Measurements from ENCODE around the gene PRG3. TPM values are rescaled to one million over a fixed set of nuclear protein-coding genes. Genes with fewer than 3 reads are reported as not detected.
"Not testable (repeated sequence)": the region's sequence is repeated elsewhere in the genome, so short reads cannot be mapped to it uniquely, and the experiment has no call there.

The PRG3 gene
- total RNA-seq, 1 donor from 2014 or later: not detected

DNA sequence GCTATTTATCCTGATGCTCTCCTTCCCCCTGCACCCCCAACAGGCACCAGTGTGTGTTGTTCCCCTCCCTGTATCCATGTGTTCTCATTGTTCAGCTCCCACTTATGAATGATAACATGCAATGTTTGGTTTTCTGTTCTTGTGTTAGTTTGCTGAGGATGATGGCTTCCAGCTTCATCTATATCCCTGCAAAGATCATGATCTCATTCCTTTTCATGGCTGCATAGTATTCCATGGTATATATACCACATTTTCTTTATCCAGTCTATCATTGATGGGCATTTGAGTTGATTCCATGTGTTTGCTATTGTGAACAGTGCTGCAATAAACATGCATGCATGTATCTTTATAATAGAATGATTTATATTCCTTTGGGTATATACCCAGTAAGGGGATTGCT is 19.5 kb downstream of the PRG3 start:
- DNase-seq (ENCODE audit: extremely low read depth, low read depth, low spot score): not testable (repeated sequence)

DNA sequence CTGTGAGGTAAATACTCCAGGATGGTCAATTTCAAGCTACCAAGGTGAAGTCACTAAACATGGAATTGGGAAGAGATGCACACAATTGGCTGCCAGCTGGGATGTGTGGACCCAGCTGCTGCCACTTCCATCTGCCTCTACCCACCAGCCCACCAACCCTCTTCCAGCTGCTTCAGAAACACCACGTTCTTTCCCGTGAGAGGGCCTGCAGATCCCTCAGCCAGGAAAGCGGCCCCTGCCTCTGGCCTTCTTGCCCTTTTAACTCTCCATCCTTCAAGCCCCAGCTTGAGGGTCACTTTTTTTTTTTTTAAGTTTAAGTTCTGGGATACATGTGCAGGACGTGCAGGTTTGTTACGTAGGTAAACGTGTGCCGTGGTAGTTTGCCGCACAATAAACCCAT is 20.0 kb downstream of the PRG3 start:
- no peak for DNase-seq (ENCODE audit: extremely low read depth, low read depth, low spot score)

DNA sequence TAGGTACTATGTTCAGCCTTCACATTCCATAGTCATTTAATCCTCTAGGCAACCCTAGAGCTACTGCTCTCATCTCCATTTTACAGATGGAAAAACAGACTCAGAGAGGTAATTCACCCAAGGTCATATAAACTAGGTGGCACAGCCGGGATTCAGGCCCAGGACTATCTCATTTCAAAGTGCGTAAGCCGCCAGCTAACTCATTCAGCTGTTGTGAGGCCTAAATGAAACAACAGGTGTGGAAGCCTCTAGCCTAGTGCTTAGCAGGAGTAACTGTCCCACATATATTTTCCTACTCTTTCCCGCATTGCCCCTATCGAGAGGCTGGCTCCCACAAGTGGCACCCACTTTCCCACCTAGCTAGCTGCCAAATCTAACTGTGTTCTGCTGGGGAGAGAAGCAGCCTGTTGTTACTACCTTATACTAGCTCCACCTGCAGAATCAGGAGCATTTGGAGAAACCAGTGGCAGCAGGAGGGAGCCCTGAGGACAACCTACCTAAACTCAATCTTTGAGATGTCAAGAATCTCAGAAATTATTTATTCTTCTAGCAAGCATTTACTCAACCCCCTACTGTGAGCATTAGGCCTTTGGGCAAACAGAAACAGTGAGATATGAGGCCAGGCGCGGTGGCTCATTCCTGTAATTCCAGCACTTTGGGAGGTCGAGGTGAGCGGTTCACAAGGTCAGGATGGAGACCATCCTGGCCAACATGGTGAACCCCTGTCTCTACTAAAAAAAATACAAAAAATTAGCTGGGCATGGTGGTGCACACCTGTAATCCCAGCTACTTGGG is 20.9 kb downstream of the PRG3 start:
- no peak for DNase-seq (ENCODE audit: extremely low read depth, low read depth, low spot score)

DNA sequence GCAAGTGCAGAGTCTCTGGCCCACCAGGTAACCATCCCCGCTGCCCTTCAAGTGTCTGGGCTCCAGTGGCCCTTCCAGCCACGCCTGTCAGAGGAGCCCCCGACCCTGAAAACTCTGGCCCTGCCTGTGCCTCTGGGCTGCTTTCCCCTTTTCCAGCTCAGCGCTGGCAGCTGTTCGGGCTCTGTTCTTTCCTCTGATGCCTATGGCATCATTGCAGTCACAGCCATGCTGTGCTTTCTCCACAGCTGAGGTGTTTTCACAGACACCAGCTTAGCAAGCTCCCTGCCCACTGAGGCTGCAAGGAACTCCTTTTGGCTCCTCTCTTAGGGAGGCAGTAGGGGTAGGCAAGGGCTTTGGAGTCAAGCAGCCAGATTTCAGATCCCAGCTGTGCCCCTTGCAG is 21.6 kb downstream of the PRG3 start:
- no peak for DNase-seq (ENCODE audit: extremely low read depth, low read depth, low spot score)

DNA sequence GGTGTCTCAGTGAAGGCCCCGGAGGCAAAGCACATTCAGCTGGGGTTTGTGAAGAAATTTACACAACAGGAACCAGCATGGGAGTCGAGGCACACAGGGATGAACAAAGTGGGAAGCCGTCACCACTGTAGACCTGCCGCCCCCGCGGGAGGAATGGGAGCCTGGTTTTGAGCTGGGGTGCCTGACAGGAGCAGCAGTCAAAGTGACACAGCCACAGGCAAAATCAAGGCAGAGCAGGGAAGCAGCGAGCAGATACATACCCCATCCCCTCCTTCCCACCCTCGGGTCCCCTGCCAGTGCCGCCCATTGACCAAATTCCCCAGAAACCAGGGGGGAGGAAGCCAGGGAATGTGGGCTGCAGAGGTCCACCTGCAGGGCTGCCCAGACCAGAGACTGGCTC is 22.0 kb downstream of the PRG3 start:
- DNase-seq (ENCODE audit: extremely low read depth, low read depth, low spot score): no peak

DNA sequence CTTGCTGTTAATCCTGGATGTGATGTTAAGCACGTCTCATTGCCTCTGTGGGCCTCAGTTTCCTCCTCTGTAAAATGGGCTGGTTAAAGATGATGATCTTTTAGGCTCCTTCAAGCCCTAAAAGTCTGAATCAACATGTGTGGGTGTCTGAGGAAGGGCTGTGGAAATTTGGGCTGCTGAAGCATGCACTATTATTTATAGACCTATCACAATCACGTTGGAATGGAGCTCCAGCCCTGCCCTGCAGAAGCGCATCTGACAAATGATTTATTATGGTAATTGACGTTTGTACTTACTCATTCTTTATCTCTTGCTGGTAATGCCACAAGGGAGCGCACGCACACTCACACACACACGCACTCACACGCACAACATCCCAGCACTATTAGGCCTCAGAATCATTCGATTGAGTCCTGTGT is 22.4 kb downstream of the PRG3 start:
- DNase-seq (ENCODE audit: extremely low read depth, low read depth, low spot score): no peak

DNA sequence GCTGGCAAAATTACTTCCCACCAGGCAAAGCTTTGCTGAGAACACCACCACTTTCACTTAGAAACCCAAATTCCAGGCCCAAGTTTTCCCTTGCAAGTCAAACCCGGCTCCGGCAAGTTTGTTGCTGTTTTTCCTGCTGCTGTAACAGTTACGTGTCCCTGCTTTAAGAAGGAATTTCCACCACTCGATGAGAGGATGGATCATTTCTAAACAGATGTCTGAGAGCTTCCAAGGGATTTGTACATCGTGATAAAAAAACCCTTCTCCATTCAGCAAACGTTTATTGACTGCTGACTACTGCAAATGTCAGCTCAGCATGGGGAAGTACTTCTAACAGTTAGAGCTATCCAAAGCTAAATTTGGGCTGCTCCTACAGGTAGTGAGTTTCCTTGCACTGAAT is 23.1 kb downstream of the PRG3 start:
- DNase-seq (ENCODE audit: extremely low read depth, low read depth, low spot score): no peak

DNA sequence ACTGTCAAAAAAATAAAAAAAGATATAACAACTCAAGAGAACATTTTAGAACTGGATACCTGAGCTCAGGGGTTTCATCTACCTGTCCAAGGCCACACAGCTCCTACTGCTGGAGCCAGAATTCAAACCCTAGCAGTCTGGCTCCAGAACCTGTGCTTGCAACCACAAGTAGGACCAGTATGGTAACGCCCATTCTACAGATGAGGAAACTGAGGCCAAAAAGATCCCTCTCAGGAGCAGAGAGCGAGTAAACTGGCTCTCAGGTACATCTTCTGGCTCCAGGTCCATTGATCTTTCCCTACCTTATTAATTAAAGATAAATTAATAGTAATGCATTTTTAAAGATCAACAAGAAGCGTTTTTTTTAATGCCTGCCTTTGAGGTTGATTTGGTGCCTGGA is 23.6 kb downstream of the PRG3 start:
- no peak for DNase-seq (ENCODE audit: extremely low read depth, low read depth, low spot score)

DNA sequence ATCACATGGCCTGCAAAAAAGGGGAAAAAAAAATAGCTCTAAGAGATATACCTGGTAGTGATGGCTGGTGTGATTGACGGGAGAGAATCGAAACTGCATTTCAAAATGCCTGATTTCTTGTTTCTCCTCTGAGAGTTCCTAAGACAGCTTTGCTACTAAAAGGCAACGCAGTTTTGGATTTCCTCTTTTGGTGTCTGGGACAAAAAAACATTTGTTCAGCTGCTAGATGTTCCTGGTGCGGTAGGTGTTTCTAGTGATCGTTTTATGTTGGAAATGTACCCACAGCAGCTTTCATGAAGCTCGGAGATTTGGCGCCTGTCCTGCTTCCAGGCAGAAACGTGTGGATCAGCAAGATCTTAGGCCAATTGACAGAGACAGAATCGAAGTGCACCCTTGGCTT is 24.7 kb downstream of the PRG3 start:
- DNase-seq (ENCODE audit: extremely low read depth, low read depth, low spot score): no peak

DNA sequence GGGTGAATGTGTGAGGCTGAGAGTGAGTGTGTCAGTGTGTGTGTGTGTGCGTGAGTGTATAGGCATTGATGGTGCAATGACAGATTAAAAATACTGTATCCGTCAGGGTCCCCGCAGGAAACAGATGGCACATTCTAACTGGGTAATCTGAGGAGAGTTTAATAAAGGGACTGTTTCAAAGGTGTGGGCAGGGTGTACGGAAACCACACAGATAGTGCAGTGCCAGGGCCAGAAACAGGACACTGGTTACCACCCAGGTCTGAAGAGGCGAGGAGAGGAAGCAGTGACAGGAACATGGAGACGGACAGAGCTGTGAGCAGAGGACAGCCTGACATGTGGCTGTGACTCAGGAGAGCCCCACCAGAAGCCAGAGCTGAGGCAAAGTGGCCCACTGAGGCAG is 26.3 kb downstream of the PRG3 start:
- no peak for DNase-seq (ENCODE audit: extremely low read depth, low read depth, low spot score)

DNA sequence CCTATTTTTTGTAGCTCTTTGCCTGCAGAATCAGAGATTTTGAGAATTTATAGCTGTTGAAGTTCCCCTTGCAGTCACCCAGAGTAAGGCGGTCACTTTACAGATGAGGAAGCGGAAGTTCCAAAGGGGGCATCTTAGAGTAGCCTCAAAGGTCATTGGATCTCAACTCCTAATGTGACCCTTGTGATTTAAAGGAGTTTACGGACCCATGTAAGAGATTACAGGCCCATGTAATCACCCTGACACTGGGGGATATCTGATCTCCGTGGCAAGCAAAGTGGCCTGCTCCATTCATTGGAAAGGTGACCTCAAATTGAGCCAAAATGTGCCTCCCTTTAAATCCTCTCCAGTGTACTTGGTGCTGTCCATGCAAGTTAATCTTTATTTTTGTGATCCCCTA is 27.1 kb downstream of the PRG3 start:
- DNase-seq (ENCODE audit: extremely low read depth, low read depth, low spot score): no peak

DNA sequence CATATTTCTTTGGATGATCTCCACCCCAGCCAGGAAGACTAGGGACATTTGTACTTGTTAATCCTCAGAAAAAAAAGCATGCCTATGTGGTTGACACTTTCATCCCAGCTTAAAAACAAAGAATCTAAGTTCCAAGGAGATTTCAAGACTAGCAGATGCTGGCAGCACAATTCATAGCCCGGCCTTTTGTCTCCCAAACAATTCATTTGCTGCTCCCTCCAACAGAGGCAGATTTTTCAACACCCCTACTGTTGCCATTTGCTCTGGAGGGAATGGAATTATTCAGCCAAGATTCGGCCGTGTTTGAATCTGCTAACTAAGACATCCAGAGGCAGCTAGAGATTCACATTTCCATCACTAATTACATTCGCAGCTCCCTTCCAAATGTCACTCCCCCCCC is 27.5 kb downstream of the PRG3 start:
- no peak for DNase-seq (ENCODE audit: extremely low read depth, low read depth, low spot score)

DNA sequence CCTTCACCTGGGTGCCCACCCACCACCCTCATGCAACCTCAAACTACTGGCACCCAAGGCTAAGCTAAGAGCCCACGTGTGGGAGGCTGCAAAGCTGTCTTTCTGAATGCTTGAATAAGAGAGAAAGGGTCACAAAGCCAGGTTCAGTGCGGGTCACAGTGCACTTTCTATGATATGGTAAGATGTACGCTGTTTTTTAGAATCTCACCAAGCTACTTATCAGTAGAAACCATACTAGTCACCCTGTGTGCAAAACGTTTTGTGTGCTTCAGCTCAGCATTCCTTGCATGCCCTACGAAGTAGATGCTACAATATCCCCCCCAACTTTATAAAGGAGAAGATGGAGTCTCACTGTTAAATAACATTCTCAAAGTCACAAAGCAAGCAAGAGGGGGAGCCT is 27.9 kb downstream of the PRG3 start:
- no peak for DNase-seq (ENCODE audit: extremely low read depth, low read depth, low spot score)

DNA sequence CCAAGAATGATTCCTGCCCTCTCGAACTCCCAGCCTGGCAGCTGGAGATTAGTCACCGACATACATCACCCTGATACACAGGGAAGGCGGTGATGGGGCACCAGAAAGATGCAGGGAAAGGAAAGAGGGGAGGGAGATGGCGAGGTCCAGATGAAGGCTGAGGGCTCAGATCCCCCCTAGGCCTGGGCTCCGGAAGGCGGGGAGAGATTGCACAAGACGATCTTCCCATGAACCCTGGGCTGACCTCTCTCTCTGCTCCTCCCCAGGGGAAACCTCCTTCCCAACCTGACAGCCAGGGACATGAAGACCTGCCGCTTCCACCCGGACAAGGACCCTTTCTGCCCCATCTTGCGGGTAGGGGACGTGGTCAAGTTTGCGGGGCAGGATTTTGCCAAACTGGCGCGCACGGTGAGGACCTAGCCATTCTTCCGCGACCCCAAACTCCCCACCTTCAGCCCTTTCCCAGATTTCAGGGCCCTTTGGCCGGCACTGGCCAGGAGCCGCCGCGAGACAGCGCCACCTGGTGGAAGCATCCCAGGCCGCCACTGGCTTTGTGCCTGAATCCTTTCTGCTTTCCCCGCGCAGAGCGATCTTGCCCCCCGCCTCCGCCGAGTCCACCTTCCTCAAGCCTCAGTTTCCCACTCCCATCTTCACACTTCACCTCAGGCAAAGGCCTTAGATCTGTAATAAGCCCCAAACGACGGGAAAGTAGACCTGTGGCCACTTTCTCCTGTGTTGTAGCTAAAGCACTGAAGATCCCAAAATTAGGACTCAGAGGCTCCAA is 31.3 kb downstream of the PRG3 start:
- no peak for DNase-seq (ENCODE audit: extremely low read depth, low read depth, low spot score)

DNA sequence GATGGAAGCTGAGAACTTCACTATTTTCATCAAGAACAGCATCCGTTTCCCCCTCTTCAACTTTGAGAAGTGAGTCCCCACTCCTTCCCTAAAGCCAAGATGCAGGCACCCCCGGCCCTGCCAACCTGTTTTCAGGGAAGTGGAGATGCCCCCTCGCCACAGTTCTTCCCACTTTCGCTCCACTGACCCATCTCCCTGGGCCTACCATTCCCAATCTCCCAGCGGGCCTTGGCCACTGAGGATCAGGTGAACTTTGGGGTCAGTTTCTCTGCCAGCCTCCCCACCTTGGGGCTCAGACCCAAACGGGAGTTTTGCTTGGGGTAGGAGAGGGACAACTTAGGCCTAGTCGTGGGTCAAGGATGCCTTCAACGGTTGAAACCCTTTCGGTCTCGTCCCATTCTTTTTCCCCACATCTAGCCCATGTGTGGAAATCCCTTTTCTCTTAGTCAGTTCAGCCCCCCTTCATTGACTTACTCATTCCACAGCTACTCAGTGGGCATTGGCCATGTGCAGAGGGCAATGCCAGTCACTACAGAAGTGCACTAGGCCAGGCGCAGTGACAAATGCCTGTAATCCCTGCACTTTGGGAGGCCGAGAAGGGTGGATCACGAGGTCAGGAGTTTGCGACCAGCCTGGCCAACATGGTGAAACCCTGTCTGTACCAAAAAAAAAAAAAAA is 32.2 kb downstream of the PRG3 start:
- no peak for DNase-seq (ENCODE audit: extremely low read depth, low read depth, low spot score)

DNA sequence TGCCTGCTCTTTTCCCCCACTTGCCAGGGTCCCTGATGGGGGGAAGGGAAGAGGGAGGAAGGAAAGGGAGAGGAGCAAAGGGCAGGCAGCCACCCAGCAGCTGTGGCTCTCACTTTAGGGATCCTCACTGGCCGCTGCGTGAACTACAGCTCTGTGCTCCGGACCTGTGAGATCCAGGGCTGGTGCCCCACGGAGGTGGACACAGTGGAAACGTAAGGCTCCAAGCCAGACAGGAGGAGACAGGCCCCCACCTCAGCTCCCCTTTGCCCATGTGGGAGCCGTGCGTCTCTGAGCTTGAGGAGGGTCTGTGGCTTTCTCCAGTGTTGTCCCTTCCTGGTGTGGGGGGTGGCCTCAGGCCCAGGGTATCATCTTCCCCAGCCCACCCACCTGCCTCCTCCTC is 32.9 kb downstream of the PRG3 start:
- no peak for DNase-seq (ENCODE audit: extremely low read depth, low read depth, low spot score)

DNA sequence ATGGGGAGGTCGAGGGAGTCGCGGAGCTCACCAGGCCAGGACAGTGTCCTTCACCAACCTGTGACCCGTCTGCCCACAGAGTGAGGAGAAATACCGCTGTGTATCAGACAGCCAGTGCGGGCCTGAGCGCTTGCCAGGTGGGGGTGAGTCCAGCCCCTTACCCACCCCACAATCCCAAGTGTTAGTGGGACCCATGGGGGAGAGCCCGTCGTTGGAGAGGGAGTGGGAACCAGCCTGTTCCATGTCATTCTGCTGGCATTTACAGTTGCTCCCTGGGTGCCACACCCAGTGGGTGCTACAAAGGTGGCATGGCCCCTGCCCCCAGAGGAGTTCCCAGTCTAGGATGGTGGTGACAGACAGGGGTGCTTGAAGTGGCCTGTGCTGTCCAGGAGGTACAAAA is 33.6 kb downstream of the PRG3 start:
- DNase-seq (ENCODE audit: extremely low read depth, low read depth, low spot score): no peak

DNA sequence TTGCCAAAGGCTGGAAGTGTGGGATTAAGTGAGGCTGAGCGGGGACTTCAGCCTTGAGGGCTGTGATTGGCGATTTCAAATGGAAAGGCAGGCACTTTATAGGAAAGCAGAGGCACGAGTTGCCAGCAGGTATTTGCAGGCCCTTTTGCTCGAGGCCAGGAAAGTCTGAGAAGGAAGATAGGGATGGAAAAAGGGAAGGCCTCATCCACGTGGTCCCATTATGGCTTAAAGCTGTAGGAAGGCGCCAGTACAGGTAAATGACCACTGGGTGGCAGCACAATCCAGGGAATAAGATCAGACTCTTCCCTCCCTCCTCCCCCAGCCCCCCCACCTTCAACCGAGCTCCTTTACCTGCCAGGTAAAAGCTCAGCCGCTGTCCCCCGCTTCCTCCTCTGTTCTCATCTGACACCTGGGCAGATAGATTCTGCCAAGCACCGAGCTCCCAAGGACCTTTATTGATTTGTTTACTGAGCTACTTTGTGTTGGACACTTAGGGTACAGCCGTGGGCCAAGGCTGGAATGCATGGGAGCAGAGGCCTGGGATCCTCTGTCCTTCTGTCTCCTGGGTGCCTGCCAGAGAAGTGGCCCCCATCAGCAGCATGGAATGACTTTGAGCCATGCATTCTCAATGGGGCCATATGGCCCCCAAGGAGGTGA is 35.3 kb downstream of the PRG3 start:
- no peak for DNase-seq (ENCODE audit: extremely low read depth, low read depth, low spot score)

DNA sequence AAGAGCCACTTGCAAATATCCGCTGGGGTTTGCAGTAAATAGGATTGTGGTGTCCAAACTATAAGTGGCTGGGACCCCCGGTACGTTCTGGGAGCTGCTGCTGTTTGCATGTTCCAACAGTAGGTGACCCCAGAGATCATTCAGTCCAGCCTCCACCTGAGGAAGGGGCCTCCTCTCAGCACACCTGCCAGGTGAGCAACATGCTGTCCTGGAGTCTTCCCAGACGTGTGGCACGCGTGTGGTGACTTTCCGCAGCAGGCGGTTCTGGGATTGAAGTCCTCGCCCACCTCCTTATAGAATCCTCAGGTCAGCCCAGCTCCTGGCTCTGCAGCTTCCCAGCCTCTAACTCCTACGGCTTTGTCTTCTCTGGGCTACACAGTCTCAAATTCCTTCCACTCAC is 36.1 kb downstream of the PRG3 start:
- no peak for DNase-seq (ENCODE audit: extremely low read depth, low read depth, low spot score)

DNA sequence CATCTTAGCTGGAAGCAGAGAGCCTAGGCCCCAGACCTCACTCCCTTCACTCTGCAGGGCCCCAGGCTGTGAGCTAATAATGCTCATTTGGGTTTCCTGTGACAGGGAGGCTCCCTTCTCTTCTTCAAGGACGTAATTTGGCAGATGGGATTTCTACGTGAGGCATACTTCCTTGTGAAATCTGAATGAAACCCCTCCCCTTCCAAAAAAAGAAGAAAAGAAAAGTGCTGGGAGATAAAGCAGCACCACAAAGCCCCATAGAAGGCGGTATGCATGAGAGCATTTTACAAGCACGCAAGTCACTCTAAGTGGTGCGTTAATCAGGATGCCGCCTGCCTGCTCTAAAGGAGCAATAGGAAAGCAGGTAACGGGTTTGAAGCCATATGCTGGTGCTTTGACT is 37.1 kb downstream of the PRG3 start:
- DNase-seq (ENCODE audit: extremely low read depth, low read depth, low spot score): no peak

DNA sequence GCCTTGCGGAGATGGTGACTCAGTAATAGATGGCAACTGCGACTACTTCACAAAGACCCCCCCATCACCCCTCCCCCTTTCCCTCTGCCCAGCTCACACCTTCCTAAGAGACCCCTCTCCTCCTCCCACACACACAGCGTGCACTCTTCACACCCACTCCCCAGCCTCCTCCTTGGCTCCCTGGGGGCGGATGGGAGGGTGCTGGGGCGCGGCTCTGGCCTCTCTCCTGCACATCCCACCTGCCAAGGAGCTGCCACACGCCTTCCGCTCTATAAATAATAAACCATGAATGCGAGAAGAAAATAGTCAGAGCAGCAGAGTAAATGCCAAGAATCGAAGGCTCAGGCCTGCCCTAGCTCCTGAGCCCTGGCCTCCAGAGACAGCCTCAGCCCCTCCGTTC is 38.2 kb downstream of the PRG3 start:
- no peak for DNase-seq (ENCODE audit: extremely low read depth, low read depth, low spot score)
